Measurements from ENCODE around the gene OPN1MW3.

OPN1MW3 gene

DNA sequence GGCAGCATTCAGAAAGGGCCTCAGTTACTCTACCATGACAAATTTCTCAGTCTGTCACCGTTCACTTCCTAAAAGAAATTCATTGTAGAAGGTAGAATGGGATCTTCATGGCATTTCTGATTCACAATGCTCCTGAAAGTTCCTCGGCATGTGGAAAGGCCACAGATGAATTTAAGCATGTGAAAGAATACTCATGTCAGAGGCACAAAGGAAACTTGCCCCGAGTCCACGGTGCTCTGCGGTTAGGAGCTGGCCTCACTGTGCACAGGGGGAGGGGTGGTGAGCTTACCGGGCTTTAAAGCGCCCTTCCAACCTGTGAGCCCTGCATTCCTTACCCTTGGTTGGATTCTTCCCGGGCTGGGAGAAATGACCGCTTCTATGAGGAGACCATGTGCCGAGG is 47.5 kb downstream of the OPN1MW3 start:
- TF ChIP-seq, protein P1, sequence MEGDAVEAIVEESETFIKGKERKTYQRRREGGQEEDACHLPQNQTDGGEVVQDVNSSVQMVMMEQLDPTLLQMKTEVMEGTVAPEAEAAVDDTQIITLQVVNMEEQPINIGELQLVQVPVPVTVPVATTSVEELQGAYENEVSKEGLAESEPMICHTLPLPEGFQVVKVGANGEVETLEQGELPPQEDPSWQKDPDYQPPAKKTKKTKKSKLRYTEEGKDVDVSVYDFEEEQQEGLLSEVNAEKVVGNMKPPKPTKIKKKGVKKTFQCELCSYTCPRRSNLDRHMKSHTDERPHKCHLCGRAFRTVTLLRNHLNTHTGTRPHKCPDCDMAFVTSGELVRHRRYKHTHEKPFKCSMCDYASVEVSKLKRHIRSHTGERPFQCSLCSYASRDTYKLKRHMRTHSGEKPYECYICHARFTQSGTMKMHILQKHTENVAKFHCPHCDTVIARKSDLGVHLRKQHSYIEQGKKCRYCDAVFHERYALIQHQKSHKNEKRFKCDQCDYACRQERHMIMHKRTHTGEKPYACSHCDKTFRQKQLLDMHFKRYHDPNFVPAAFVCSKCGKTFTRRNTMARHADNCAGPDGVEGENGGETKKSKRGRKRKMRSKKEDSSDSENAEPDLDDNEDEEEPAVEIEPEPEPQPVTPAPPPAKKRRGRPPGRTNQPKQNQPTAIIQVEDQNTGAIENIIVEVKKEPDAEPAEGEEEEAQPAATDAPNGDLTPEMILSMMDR (IDR thresholded peaks at IDR 0.05; ENCODE audit: extremely low read depth, missing control alignments): no peak
- no peak for DNase-seq (ENCODE audit: low spot score)

DNA sequence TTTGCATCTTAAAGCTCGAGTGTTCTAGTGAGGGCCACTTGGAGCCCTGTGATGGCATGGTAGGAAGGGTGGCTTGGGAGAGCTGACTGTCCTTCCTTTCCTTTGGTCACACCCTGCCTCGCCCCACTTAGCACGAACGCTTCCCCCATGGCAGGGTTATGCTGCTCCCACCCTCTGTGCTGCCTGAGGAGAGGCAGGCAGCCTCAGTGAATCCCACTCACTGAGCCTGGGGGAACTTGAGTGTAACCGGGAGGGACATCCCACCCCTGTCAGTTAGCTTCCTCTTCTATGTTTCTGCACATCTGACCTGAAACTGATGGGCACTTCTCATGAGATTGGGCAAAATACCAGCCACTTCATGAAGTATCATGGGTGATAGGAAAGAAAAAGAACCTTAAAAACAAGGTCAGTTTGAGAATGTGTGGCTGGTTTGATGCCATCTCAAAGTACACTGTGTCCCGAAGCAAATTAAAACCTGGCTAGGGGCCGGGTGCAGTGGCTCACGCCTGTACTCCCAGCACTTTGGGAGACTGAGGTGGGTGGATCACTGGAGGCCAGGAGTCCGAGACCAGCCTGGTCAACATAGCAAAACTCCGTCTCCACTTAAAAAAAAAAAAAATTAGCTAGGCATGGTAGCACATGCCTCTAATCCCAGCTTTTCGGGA is 48.3 kb downstream of the OPN1MW3 start:
- no peak for DNase-seq (ENCODE audit: low spot score)

DNA sequence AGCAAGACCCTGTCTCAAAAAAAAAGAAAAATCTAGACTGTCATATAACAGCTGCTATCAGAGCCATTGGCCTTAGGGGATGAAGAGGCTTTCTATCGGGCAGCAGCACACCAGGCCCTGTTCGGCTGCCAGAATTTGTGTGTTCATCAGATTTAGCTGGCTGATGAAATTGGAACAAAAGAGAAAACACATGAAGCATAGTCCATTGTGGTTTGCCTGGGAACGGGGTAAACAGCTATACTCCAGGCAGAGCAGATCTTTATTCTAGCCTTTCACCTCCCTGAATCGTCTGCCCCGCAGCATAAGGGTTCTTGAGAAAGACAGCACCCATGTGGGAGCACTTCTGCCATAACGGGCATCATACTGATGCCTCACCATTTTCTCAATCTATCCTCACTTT is 49.8 kb downstream of the OPN1MW3 start:
- TF ChIP-seq, protein P1 (IDR thresholded peaks at IDR 0.05; ENCODE audit: extremely low read depth, missing control alignments): no peak
- DNase-seq (ENCODE audit: low spot score): no peak

More for the DNA sequence above, 48.3 kb downstream of the OPN1MW3 start:
- TF ChIP-seq, protein P1 (IDR thresholded peaks at IDR 0.05; ENCODE audit: extremely low read depth, missing control alignments): no peak

DNA sequence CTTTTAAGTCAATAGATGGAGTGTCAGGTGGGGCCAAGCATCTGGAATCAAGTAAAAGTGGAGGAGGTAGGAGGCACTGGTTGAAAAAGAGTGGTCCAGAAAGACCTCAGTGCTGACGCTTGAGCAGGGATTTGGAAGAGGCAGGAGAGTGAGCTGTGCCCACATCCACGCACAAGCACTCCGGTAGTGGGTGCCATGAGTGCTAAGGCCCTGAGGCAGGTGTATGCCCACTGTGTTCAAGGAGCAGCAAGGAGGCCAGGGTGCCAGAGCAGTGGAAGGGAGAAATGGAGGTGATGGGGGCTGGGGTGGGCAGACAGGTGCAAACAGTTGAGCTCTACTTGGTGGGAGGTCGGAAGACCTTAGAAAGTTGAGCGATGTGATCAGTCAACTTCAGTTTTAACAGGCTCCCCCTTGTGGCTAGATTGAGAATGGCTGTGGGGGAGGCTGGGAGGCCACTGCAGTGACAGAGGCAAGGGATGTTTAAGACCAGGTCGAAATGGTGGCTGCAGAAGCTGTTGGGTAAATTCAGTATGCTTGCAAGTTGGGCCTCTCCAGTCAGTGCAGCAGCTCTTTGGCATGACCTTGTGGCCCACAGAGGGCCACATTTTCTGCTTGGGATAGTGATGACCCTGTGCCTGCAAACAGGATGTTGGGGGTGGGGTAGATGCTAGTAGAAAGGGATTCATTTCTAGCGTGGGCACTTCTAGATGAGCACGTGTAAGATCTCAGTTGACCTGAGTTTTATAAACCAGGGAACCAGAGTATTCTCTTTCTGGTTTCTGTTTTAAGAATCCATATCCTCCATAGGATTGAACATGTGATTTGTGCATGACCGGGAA is 50.9 kb downstream of the OPN1MW3 start:
- DNase-seq (ENCODE audit: low spot score): peak; percentile 48
- TF ChIP-seq, protein P1 (IDR thresholded peaks at IDR 0.05; ENCODE audit: extremely low read depth, missing control alignments): peak; percentile 64

DNA sequence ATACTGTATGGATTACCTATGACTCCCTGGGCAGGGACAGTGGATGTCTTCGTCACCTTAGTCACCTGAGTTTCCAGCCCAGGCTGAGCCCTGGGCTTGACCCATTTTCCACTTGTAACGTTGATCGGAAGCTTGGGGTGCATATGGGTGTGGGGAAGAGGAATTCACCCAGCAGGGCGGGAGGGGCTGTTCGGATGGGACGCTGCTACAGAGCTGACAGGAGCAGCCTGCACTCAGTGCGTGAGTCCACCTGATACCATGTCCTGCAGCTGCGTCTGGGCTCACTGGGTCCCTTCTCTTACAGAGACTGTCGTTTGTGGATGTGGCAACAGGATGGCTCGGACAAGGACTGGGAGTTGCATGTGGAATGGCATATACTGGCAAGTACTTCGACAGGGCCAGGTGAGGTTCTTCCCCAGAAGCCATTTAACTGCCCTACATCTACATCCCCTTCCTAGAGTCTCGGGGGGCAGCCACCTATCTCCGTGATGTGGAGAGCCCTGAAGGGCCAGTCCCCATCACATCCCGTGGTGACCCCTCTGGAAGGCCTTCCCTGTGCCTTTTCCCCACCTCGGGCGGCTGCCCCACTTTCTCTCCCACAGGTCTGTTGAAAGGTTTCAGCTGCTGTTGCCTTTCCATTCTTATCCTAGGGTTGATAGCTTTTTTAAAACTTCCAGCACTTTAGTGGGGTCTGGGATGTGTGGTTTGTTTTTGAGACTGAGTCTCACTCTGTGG is 51.8 kb downstream of the OPN1MW3 start:
- no peak for DNase-seq (ENCODE audit: low spot score)
- TF ChIP-seq, protein P1 (IDR thresholded peaks at IDR 0.05; ENCODE audit: extremely low read depth, missing control alignments): no peak

DNA sequence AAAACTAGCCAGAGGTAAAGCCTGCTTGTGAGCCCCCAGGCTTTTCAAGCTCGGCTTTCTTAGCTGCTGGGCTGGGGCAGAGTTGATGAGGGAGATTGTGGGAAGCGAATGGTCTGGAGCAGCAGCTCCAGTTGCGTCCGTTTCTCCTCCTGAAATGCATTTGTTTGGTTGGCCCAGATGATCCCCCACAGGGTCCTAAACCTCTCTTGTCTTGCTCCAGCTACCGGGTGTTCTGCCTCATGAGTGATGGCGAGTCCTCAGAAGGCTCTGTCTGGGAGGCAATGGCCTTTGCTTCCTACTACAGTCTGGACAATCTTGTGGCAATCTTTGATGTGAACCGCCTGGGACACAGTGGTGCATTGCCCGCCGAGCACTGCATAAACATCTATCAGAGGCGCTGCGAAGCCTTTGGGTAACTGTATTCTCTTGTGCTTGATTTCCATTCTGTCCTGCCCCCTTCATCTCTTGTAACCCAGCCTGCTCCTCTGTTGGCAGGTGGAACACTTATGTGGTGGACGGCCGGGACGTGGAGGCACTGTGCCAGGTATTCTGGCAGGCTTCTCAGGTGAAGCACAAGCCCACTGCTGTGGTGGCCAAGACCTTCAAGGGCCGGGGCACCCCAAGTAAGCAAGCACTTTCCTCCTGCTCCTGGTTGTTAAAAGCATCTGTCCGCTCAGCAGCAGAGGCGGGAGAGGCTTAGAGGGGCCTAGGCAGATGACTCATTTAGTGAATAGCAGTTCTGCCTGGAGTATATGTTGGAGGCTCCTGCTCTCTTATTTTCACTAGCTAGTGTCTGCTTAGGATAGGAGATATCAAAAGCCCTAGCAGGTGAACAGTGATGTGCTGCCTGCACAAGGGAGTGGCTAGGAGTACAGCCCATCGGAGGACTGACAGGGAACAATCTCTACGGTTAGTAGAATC is 53.5 kb downstream of the OPN1MW3 start:
- TF ChIP-seq, protein P1 (IDR thresholded peaks at IDR 0.05; ENCODE audit: extremely low read depth, missing control alignments): no peak
- no peak for DNase-seq (ENCODE audit: low spot score)
